Measurements from ENCODE around the gene NBEAL1.

Gene NBEAL1

GRCh38 chr2:203164311-203164935, 149.7 kb downstream of the NBEAL1 start:
- ATAC-seq (ENCODE audit: low read depth) (no peak), DNase-seq (ENCODE audit: low spot score) (no peak)
- no peak for TF ChIP-seq CTCF (IDR thresholded peaks at IDR 0.05; ENCODE audit: poor library complexity, severe bottlenecking)
- Histone ChIP-seq H3K4me1 (ENCODE audit: insufficient read depth, poor library complexity, severe bottlenecking) (no peaks in the 10 kb centered on the region), H3K9me3 (ENCODE audit: severe bottlenecking) (no peaks in the 10 kb centered on the region), H3K4me3 (ENCODE audit: severe bottlenecking) (no peak overlapping the region), H3K27me3 (ENCODE audit: insufficient read depth, poor library complexity, severe bottlenecking) (no peaks in the 10 kb centered on the region), H3K27ac (ENCODE audit: poor library complexity, severe bottlenecking) (no peak overlapping the region), H3K36me3 (ENCODE audit: low read depth) (peaks cover 39% of the 10 kb centered on the region)

GRCh38 chr2:203167751-203168150, 153.1 kb downstream of the NBEAL1 start:
- DNase-seq (ENCODE audit: low spot score) (no peak), ATAC-seq (ENCODE audit: low read depth) (no peak)
- TF ChIP-seq CTCF (IDR thresholded peaks at IDR 0.05; ENCODE audit: poor library complexity, severe bottlenecking), result no peak
- Histone ChIP-seq H3K9me3 (ENCODE audit: severe bottlenecking) (no peaks in the 10 kb centered on the region), H3K27me3 (ENCODE audit: insufficient read depth, poor library complexity, severe bottlenecking) (no peaks in the 10 kb centered on the region), H3K4me1 (ENCODE audit: insufficient read depth, poor library complexity, severe bottlenecking) (no peaks in the 10 kb centered on the region), H3K27ac (ENCODE audit: poor library complexity, severe bottlenecking) (no peak overlapping the region), H3K4me3 (ENCODE audit: severe bottlenecking) (no peak overlapping the region), H3K36me3 (ENCODE audit: low read depth) (peaks cover 53% of the 10 kb centered on the region)

GRCh38 chr2:203170502-203170901, 155.8 kb downstream of the NBEAL1 start:
- DNase-seq (ENCODE audit: low spot score) (no peak), ATAC-seq (ENCODE audit: low read depth) (no peak)
- Histone ChIP-seq H3K27me3 (ENCODE audit: insufficient read depth, poor library complexity, severe bottlenecking) (no peaks in the 10 kb centered on the region), H3K27ac (ENCODE audit: poor library complexity, severe bottlenecking) (no peak overlapping the region), H3K4me1 (ENCODE audit: insufficient read depth, poor library complexity, severe bottlenecking) (no peaks in the 10 kb centered on the region), H3K36me3 (ENCODE audit: low read depth) (peaks cover 73% of the 10 kb centered on the region), H3K4me3 (ENCODE audit: severe bottlenecking) (no peak overlapping the region), H3K9me3 (ENCODE audit: severe bottlenecking) (peaks cover 2% of the 10 kb centered on the region)
- TF ChIP-seq CTCF (IDR thresholded peaks at IDR 0.05; ENCODE audit: poor library complexity, severe bottlenecking), result no peak

- Histone ChIP-seq H3K27me3 (ENCODE audit: insufficient read depth, poor library complexity, severe bottlenecking) (no peaks in the 10 kb centered on the region), H3K9me3 (ENCODE audit: severe bottlenecking) (peaks cover 2% of the 10 kb centered on the region), H3K4me1 (ENCODE audit: insufficient read depth, poor library complexity, severe bottlenecking) (no peaks in the 10 kb centered on the region), H3K36me3 (ENCODE audit: low read depth) (peaks cover 69% of the 10 kb centered on the region), H3K27ac (ENCODE audit: poor library complexity, severe bottlenecking) (no peak overlapping the region), H3K4me3 (ENCODE audit: severe bottlenecking) (no peak overlapping the region)
- DNase-seq (ENCODE audit: low spot score) (no peak), ATAC-seq (ENCODE audit: low read depth) (no peak)
- TF ChIP-seq CTCF (IDR thresholded peaks at IDR 0.05; ENCODE audit: poor library complexity, severe bottlenecking), result no peak
Observed at GRCh38 chr2:203175371-203175770, 160.7 kb downstream of the NBEAL1 start.

GRCh38 chr2:203177361-203177760, 162.7 kb downstream of the NBEAL1 start:
- ATAC-seq (ENCODE audit: low read depth) (no peak), DNase-seq (ENCODE audit: low spot score) (no peak)
- Histone ChIP-seq H3K9me3 (ENCODE audit: severe bottlenecking) (peaks cover 2% of the 10 kb centered on the region), H3K27ac (ENCODE audit: poor library complexity, severe bottlenecking) (no peak overlapping the region), H3K27me3 (ENCODE audit: insufficient read depth, poor library complexity, severe bottlenecking) (no peaks in the 10 kb centered on the region), H3K4me3 (ENCODE audit: severe bottlenecking) (no peak overlapping the region), H3K4me1 (ENCODE audit: insufficient read depth, poor library complexity, severe bottlenecking) (no peaks in the 10 kb centered on the region), H3K36me3 (ENCODE audit: low read depth) (peaks cover 62% of the 10 kb centered on the region)
- no peak for TF ChIP-seq CTCF (IDR thresholded peaks at IDR 0.05; ENCODE audit: poor library complexity, severe bottlenecking)

Measured in RWPE2 (cell line).